CD1c-positive myeloid dendritic cell (primary cell): ENCODE results near the gene SPSB1.

Experiments used
- DNase-seq: peaks from one replicate; pipeline ENCODE4 v3.0.0-alpha.2; 2016; ENCODE audit errors: extremely low spot score

SPSB1 gene

DNA sequence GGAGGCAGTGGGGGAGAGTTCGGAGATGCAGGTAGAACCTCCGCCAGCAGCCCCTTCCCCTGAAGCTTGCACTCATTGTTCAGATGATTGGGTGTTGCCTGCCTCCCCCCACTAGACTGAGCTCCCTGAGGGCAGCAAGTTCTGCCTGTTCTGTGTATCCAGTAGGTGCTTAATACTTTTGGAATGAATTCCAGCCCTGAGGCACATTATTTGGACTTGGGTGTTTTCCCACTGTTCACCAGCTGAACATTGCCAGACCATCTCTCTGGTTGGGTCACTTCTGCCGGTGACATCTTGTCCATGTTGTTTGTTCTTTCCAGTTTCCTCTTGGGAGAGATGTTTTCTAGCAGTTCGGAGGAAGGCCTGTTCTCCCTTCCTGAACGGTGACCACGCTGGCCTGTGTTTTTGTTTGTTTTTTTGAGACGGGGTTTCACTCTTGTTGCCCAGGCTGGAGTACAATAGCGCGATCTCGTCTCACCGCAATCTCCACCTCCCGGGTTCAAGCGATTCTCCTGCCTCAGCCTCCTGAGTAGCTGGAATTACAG lies 48.7 kb downstream of the SPSB1 start:
- DNase-seq: no peak

- no peak for DNase-seq
Observed at GRCh38 chr1:9343269-9343668, 50.6 kb downstream of the SPSB1 start.

- DNase-seq: no peak
Observed at GRCh38 chr1:9344426-9345200, 51.9 kb downstream of the SPSB1 start.

DNA sequence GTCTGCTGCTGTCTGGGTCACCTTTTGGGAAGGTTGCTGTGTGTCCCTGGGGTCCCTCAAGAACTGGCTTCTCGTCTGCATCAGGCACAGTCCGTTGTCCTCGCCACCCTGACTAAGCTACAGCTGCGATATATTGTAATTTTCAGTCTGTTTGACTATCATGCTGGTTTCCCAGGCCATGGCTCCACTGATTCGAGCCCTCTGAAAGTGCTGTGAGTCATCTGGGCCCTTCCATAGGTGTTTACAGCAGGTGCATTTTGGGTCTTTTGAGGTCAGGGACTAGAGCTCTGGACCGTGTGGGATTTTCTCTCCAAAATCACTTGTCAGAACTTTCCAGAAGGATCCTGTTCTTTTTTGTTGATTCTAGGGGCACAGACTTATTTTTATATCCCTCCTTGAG lies 52.8 kb downstream of the SPSB1 start:
- DNase-seq: no peak

DNA sequence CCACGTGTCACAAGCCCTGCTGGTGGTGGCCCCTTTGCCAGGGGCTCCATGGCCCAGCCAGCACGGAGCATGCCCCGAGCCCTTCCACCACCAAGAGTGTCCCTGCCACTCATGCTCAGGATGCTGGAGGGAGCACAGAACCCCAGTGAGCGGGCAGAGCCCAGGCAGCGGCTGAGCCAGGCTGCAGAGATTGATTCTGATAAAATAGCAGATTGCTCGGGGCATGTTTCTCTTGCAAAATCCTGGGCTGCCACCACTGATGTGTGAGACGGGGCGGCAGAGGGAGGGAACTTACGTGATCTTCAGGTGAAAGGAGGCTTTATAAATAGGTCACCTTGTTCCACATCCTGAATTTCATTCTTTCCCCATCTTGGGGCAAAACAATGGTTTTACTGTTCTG lies 53.2 kb downstream of the SPSB1 start:
- DNase-seq: no peak

GRCh38 chr1:9346566-9346965 lies 53.9 kb downstream of the SPSB1 start:
- no peak for DNase-seq

GRCh38 chr1:9347095-9347850 lies 54.6 kb downstream of the SPSB1 start:
- no peak for DNase-seq

DNA sequence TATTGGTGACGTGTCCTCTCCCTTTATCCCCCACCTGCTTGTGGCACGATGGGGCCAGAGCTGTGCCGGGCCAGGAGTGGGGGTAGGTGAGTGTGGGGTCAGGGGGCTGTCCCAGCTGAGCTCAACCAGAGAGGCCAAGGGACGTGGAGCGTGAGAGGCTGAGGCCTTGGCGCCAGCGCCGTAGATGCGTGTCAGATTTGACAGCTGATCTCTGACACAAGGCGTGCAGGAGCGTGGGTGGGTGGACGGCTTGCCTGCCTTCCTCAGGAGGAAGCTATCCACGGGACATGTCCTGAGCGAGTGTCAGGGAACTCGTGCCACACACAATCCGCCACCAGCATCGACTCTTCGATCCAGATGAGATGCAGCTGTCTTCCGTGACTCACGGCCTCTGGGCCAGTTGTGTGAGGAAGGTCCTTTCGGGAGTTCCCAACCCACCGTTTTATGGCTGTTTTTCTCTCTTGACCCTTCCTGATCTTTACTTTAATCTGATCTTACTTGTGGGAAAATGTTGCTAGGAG lies 56.7 kb downstream of the SPSB1 start:
- no peak for DNase-seq

- DNase-seq: no peak
Observed at GRCh38 chr1:9350013-9350908, 57.6 kb downstream of the SPSB1 start.

- DNase-seq: no peak
Observed at GRCh38 chr1:9350960-9351359, 58.3 kb downstream of the SPSB1 start.

GRCh38 chr1:9351654-9352271 lies 59.1 kb downstream of the SPSB1 start:
- DNase-seq: no peak

DNA sequence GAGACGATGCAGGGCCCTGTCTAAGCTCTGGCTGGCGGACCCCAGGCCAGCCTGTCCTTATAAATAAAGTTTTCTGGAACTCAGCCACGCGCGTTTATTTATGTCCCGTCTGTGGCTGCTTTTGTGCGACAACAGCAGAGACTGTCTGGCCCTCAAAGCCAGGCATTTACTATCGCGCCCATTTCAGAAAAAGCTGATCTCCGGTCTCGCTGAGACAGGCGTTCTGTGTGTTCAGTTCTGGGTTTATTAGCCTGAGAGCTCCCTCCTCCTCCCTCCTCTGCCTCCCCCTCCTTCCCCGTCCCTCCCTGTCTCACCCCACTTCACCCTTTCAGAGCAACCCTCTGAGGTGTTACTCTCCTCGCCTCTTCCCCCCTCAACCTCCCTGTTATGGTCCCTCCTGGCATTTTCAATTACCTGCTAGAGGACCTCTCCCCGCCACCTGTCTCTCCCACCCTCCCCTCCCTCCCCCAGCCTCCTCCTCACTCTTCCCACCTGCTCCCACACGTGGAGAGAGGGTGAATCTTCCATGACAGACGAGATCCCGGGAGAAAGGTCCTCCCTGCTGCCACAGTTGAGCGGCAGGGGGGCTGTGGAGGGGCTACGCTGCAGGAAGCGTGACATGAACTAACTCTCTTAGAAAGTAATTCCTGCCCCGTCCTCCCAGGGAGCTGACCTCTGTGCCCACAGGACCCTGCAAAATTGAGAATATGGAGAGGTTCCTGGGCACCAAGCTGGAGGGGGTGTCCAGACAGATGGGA lies 59.9 kb downstream of the SPSB1 start:
- DNase-seq: no peak

DNA sequence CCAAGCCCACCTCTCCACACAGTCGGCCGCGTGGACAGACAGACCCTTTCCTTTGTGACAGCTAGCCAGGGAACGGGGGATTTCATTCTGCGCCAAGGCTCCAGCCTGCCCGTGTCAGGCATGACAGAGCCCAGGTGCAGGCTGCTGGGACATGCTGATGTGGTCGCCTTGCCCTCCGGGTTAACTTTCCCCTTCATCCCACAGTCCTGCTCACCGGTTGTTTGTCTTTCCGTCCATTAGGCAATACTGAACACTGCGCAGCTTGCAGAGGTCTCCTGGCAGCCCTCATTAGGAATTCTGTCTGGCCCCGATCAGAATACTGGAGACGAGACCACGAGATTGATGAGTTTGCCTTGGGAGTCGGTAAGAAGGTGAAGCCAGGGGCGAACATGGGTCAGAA lies 62.8 kb downstream of the SPSB1 start:
- DNase-seq: no peak

DNA sequence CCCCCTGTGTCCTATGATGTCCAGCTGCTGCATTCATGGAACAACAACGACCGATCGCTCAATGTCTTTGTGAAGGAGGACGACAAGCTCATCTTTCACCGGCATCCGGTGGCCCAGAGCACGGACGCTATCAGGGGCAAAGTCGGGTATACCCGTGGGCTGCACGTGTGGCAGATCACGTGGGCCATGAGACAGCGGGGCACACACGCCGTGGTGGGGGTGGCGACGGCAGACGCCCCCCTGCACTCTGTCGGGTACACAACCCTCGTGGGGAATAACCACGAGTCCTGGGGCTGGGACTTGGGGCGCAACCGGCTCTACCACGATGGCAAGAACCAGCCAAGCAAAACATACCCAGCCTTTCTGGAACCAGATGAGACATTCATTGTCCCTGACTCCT lies 63.3 kb downstream of the SPSB1 start:
- no peak for DNase-seq

- DNase-seq: no peak
Observed at GRCh38 chr1:9356829-9357466, 64.3 kb downstream of the SPSB1 start.

GRCh38 chr1:9357958-9358357 lies 65.3 kb downstream of the SPSB1 start:
- DNase-seq: no peak

DNA sequence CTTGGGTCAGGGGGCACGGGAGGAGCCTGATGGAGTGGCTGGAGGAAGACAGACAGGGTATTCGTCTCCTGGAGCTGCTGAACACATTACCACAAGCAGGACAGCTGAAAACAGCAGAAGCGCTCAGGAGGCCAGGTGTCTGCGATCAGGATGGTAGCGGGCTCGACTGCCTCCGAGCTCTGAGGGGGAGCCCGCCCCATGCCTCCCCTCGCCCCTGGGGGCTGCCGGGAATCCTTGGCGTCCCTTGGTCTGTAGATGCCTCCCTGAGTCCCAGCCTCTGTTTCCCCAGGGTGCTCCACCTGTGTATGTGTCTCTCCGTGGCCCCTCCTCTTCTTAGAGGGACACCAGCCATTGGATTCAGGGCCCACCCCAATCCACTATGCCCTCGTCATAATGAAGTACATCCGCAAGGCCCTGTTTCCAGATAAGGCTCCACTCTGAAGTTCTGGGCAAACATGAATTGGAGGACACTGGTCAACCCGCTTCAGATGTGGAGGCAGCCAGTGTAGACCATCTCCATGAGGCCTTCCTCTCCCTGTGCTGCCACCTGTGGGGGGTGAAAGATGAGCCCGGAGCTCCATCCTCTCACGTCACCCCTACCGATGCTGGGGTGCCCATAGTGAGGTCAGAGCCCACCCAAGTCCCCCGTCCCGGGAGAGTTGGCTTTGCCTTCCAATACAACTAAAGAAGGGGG lies 67.8 kb downstream of the SPSB1 start:
- DNase-seq: no peak

DNA sequence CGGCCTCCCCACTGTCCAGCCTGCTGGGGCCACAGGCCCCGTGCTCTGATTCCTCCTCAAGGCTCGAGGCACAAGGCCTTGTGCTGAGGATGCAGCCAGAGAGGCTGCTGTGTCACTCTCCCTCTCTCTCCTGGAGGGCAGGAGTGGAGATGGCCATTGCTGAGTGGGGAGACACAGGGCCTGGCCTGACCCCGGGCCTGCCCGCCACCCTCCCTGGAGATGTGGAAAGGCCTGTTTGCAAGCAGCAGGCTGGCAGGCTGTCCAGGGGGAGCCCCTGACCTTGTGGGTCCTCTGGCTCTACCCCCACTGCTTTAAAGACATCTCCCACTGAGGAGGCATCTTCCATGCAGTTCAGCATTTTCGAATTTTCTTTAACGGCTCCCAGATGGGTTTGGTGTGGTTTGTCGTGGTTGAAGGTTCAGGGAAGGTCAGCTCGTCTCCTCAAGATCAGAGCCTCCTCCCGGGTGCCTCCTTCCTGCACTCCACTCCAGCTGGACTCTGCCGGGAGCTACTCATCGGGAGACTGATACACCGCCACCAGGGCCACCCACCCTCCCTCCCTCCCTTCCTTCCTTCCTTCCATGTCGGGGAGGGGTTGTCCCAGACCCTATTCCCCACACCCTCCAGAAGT lies 69.1 kb downstream of the SPSB1 start:
- DNase-seq: no peak

DNA sequence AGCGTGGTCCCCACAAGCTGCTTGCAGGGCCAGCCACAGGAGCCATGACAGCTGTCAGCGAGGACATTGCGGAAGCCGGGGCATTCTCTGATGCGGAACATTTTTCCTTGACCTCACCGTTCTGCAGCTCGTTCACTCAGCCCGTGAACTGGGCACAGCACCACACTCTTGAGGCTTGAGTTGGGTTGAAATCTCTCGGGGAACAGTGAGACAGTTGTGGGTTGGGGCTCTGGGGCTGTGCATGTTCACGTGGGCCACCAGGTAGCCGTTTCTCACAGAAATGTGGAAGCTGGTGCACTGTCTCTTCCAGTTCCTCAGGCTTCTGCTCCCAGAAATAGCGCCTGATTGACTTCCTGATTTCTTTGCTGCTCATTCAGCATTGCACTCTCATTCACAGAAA lies 69.8 kb downstream of the SPSB1 start:
- DNase-seq: peak; percentile 73
